HG03342 (cell line): ENCODE data around the gene STK39.

ENCODE experiments used
- ATAC-seq: cut with Tn5 transposase; IDR thresholded peaks from one replicate; pipeline ENCODE4 v1.9.1; 2021; ENCODE audit warnings: mild to moderate bottlenecking, moderate library complexity; ENCODE audit not compliant: unreplicated experiment

Gene STK39

GRCh38 chr2:168185583-168186274, 61.7 kb downstream of the STK39 start:
- ATAC-seq = no peak

DNA sequence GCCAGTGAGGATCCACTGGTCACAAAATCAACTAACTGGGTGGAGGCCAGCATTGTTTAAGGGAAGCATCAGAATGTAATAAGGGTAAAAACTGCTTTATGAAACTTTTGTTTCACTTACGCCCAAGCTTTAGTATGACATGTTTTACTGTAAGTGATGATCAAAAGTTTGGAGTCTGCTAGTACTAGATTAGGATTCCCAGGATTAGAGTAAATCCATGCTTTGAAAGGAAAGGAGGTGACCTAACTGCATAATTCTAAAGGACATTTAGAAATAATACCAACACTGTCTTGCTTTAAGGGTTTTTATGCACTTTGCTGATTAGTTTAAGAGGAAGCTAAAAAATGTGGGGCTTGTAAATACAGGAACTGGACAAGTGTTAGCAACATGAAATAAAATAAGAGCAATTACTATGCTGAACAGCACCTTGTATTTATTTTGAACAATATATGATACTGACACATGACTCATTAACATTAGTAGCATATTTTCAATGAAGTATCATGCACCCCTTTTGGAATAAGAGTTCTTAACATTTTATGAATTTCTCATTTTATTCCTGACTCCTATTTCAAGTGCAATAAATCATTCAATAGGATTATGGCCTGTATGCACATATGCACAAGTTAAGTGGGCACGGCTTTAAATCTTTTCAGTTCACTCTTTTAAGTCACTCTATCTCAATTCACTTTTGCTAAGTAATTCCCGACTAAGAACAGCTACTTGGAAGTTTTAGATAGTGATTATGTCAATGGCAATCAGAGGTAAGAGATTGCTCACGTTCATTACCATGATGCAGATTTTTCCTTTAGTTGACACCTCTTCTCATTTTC, 62.5 kb downstream of the STK39 start:
- no peak for ATAC-seq

DNA sequence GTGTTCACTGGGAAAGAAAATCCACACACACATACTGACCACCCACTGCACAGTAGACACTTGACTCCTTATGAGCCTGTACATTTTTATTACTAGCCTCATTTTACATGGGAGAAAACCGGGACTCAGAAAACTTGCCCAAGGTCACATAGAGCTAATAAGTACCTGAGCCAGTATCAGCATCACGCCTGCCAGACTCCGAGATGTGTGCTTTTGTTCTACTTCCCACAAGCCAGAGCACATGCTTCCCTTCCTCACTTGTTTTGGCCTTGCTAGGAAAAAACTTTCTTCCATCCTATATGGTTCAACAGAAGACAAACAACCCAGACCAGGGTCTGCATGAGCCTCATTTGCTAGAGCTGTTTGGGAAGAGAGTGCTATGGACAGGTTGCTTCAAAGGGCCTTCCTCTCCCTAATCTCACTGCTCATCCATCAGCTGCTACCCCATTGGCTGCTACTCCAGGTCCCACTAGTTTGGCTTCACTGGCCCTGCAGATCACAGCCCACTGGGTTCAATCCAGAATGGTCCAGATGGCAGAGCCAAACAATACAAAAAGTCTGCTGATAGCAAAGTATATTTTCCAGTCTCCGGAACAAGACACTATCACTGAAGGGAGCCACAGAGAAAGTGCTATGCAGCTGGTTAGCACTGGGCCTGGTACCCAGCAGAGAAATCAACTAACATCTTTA, 63.9 kb downstream of the STK39 start:
- no peak for ATAC-seq

DNA sequence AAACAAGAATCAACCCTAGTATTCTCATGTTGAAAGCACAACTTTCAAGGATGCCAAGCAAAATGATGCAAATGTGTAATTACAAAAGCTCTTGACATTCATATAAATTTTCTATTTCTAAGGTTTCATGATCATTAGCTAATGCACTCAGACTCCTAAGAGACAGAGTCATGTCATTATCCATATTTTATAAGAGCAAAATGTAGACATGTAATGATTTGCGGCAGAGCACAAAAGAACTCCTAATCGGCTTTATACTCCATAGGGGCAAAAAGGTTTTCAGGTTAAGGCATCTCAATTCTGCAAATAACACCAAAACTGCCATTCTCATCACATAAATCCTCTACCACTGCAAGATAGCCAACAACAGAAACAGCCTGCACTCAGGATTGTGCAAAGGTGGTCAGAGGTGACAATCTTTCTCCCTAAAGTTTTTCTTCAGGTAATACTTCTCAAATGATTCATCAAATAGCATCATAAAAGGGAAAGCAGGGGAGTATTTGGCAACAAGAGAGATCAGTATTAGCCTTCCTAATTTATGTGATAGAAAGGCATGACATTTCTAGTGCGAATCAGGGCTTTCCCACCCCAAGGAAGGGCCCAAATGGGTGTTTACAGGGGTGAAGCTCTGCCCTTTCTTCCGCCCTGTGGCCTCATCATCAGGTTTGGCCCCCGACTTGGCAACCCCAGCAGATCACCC, 64.7 kb downstream of the STK39 start:
- no peak for ATAC-seq

GRCh38 chr2:168181825-168182224, 65.6 kb downstream of the STK39 start:
- no peak for ATAC-seq

DNA sequence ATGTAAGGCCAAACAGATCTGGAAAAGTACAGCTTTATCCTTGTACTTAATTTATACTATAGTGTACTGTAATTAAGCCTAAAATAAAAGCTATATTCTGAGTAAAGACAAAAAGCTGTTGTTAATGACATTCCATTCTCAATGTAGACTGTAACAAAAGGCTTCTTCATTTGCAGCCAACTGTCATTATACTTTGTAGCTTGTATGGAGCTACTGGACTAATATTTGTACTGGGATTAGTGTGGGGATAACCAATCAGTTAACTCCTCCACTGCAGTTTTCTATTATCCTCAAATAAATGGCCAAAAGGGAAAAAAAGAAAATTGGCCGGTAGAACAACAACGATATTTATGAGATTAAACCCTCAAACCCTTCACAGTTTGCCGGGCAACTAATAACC, 66.5 kb downstream of the STK39 start:
- ATAC-seq = no peak

DNA sequence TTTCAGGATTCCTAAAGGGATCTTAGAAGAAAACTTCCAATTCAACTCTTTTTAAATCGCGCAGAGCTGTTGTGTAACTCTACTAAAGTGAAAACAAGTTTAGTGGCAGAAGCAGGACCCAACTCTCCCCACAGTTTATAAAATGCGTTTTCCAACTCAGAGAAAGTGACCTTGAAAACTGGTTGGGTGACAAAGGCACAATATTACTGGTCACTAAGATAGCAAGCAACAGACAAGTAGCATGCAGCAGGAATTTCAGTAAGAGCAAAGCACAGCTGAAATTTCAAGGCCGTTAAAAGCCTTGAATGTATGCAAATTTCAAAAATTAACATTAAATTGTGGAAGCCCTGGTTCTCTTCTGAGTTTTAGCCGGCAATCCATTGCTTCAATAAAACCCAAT, 66.9 kb downstream of the STK39 start:
- no peak for ATAC-seq

GRCh38 chr2:168179592-168179991, 67.8 kb downstream of the STK39 start:
- ATAC-seq = no peak

DNA sequence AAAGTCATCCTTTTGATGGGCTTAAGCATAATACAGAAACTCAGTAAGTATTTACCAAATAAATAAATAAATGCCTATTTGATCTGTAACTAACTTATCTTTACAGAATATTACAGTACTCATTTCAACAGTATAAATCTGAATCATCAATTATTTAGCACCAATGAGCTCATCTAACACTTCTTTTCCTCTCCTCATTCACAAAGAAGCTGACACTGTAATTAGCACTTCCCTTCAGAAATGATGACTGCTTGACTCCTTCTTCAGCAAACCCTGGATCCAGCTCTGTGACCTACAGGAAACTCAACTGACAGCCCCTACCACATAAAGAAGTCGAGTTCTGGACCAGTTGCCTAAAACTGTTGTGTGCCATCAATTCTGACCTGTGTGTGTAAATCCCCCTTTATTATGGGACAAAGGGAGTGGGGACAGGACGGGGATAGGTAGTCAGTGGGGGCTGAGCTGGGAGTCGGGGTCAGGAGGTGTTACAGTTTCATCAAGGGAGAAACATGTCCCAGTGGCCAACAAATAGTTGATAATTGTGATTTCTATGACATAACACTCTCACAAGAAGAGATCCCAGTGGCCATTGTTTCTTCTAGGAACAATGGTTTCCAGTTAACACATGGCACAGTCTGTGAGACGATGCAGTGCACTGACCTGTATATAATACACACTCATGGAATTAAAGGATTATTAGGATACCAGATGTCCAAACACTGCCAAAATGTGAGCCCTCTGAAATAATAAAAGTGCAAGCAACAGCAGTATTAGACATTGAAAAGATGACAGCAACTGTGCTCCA, 68.7 kb downstream of the STK39 start:
- ATAC-seq = no peak

DNA sequence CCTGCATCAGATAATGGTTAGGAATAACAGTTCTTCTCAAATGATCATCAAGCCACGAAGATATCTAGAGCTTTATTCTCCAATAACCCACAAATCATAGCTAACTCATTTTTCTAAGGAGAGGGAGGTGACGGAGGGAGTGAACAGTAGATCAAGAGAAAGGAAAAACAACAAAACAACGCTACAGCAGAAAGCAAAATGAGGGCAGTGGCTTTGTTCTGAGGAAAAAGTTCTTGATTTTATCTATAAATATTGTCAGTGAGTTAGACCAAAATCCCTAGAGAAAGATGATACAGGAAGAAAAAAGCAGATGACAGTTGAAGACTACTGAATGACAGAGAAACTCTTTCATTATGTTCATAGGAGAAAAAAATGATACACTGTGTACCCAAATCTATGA, 71.0 kb downstream of the STK39 start:
- no peak for ATAC-seq

DNA sequence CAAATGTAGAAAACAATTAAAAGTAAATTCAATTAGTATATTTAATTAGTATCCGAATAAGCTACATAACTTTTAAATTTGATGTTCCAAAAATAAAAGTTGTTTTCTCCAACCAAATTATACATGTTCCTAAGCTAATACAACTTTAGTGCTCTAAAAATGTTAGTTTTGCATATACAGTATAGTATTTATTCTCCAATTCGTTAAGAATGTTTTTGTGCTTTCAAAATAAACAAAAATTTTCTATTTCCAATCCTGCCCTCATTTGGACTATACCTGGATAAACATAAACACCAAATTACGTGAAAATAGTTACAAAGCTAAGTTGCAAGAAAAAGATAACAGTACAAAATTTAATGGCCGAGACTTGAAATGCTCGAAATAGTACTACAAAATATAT, 71.9 kb downstream of the STK39 start:
- ATAC-seq = no peak

- ATAC-seq = no peak
These were observed 72.6 kb downstream of the STK39 start for GRCh38 chr2:168174756-168175155.

DNA sequence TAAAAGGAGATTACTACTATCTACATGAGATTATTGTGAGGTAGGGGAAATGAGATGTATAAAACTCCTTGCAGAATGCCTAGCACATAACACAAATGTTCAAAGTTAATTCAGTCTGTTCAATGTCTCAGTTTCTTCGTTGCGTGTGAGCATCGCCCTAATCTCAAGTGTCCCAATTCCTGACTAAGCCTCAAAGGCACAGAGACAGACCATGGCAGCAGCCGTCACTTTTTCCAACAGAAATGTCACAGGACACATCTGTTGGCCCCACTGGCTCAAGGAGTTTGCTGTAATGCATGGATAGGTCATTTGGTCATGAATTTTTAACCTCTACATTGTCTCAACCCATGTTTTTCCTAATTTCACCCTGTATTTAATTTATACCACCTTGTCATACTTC, 75.3 kb downstream of the STK39 start:
- no peak for ATAC-seq

DNA sequence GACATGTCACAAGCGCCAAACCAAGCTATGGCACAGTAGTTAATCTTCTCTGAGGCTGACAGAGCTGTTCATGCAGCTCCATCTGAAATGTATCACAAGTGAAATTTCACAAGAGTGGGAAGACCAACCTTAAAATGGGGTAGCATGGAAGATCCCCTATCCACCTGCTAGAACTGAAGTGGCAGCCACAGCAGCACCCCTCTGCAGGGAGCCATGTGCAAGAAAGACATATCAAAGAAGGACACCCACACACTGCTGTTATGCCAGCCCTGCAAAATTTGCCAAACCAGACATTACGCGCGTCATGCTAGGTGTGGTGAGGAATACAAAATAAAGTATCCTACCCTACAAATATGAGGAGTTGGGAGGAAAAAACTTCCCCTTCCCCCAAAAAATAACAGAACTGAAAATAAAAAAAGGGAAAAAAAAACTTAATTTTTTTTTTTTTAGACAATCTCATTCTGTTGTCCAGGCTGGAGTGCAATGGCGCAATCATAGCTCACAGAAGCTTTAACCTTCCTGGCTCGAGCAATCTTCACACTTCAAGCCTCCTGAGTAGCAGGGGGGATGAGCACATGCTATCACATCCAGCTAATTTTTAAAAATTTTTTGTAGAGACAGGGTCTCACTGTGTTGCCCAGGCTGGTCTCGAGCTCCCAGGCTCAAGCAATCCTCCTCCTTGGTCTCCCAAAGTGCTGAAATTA, 76.2 kb downstream of the STK39 start:
- no peak for ATAC-seq

DNA sequence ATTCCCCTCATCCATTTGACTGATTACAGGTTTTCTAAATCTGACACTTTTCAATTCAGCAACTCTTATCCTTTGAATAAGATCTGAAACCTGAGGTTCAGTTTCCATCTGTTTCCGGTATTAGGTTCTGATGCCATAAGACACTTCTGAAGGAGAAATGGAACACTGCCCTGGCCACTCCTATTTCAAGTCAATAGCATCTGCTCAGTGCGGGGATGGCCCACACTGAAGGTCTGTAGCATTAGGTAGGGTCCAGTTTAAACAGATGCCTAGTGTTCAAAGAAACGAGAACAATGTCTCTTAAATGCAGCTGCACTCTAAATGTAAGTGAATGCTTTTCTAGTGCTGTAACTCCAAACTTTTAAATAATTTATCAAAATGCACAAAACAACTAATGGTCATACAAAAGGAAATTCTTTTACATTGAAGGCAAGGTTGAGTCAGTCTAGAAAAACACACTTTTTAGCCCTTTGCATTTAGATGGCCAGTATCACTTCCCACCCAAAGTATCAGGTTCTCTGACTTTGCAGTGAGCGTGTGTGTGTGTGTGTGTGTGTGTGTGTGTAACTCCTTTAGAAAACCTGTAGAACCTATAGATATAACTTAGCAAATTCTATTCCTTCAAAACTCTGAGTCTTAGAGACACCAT, 78.2 kb downstream of the STK39 start:
- ATAC-seq = no peak

DNA sequence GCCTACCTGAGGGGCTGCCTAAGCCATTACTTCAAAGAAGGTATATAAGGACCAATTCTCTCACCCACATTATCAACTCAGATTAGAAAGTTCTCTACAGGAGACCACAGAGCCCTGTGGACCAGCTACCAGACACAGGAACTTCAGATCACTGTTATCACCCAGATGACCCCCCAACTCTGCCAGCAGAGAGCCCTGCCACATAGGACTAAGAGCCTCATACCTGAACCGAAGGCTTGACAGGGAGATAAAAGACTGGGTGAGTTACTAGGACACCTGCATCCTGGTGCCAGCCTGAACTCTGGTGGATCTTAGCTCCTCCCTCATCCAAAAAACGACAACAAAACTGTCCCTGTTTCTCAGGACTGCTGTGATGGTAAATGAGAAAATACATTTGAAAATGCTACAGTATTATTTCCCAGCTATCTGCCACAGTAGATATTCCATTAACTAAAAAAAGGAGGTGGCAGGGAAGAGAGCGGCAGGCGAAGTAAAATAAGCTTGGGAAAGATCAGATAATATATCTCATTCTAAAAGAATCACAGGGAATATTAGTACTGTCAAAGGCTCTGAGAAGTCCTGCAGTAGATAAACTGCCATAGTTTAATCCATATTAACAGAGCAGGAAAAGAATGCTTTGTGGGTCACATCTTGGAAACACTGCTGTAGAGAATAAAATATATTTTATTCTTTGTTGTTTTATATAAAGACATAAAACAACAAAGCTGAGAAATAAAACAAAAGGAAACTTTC, 79.7 kb downstream of the STK39 start:
- ATAC-seq = no peak

GRCh38 chr2:168166902-168167510, 80.4 kb downstream of the STK39 start:
- no peak for ATAC-seq
